Measurements from ENCODE around the gene MAMDC4. TPM values are rescaled to one million over a fixed set of nuclear protein-coding genes. Genes with fewer than 3 reads are reported as not detected.

MAMDC4 gene
- total RNA-seq, 1 experiment from 2014 or later = 6.3 TPM

DNA sequence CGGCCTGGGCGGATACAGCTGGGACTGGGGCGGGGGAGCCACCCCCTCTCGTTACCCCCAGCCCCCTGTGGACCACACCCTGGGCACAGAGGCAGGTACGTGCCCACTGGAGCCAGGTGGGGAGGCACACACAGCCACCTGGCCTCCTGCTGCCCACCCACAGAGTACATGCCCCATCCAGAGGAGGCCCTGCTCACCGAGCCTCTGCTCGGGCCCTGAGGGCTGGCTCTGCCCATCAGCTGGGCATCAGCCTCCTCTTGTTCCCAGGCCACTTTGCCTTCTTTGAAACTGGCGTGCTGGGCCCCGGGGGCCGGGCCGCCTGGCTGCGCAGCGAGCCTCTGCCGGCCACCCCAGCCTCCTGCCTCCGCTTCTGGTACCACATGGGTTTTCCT lies 6.3 kb downstream of the MAMDC4 start:
- intact Hi-C loops (cut with micrococcal nuclease; ENCODE audit: unreplicated experiment) (no loop called here), in situ Hi-C loops (cut with HindIII; ENCODE audit: low pct_unique_long_range_greater_than_20kb, low sequenced_read_pairs) (no loop called here)
- Histone ChIP-seq H3K4me1 (ENCODE audit: control insufficient read depth, insufficient read depth, low read length) (peaks cover 33% of the 10 kb centered on the region), H3K27ac (ENCODE audit: low read length) (no peak overlapping the region), H3K4me3 (ENCODE audit: low read depth in 2 of 2, low read length in 2 of 2) (no peak overlapping the region), H3K9me3 (ENCODE audit: control insufficient read depth, insufficient read depth, low read depth, low read length) (no peaks in the 10 kb centered on the region), H3K36me3 (ENCODE audit: control insufficient read depth, insufficient read depth, low read length) (no peaks in the 10 kb centered on the region), H3K27me3 (ENCODE audit: control insufficient read depth, insufficient read depth, low read length) (no peaks in the 10 kb centered on the region)
- POLR2A ChIA-PET = no interaction called here
- CTCF ChIA-PET = no interaction called here
- BruUV-seq (replicated peaks) = no TSS peak
- DNase-seq (ENCODE audit: low read depth, low spot score) (no peak), ATAC-seq (no peak)
- TF ChIP-seq, protein P1, sequence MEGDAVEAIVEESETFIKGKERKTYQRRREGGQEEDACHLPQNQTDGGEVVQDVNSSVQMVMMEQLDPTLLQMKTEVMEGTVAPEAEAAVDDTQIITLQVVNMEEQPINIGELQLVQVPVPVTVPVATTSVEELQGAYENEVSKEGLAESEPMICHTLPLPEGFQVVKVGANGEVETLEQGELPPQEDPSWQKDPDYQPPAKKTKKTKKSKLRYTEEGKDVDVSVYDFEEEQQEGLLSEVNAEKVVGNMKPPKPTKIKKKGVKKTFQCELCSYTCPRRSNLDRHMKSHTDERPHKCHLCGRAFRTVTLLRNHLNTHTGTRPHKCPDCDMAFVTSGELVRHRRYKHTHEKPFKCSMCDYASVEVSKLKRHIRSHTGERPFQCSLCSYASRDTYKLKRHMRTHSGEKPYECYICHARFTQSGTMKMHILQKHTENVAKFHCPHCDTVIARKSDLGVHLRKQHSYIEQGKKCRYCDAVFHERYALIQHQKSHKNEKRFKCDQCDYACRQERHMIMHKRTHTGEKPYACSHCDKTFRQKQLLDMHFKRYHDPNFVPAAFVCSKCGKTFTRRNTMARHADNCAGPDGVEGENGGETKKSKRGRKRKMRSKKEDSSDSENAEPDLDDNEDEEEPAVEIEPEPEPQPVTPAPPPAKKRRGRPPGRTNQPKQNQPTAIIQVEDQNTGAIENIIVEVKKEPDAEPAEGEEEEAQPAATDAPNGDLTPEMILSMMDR (IDR thresholded peaks at IDR 0.05) = no peak
- TF ChIP-seq, protein P2, sequence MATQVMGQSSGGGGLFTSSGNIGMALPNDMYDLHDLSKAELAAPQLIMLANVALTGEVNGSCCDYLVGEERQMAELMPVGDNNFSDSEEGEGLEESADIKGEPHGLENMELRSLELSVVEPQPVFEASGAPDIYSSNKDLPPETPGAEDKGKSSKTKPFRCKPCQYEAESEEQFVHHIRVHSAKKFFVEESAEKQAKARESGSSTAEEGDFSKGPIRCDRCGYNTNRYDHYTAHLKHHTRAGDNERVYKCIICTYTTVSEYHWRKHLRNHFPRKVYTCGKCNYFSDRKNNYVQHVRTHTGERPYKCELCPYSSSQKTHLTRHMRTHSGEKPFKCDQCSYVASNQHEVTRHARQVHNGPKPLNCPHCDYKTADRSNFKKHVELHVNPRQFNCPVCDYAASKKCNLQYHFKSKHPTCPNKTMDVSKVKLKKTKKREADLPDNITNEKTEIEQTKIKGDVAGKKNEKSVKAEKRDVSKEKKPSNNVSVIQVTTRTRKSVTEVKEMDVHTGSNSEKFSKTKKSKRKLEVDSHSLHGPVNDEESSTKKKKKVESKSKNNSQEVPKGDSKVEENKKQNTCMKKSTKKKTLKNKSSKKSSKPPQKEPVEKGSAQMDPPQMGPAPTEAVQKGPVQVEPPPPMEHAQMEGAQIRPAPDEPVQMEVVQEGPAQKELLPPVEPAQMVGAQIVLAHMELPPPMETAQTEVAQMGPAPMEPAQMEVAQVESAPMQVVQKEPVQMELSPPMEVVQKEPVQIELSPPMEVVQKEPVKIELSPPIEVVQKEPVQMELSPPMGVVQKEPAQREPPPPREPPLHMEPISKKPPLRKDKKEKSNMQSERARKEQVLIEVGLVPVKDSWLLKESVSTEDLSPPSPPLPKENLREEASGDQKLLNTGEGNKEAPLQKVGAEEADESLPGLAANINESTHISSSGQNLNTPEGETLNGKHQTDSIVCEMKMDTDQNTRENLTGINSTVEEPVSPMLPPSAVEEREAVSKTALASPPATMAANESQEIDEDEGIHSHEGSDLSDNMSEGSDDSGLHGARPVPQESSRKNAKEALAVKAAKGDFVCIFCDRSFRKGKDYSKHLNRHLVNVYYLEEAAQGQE (IDR thresholded peaks at IDR 0.05; ENCODE audit: insufficient read depth in 1 of 2, low read depth in 2 of 2, low read length in 1 of 2) = no peak
- TF ChIP-seq POLR2AphosphoS5 (IDR thresholded peaks at IDR 0.05; ENCODE audit: low read depth, low read length) (no peak), TCF7L2 (IDR thresholded peaks at IDR 0.05; ENCODE audit: low read depth, low read length) (no peak), SIN3A (IDR thresholded peaks at IDR 0.05; ENCODE audit: borderline replicate concordance, insufficient read depth, low read depth, low read length) (no peak)

DNA sequence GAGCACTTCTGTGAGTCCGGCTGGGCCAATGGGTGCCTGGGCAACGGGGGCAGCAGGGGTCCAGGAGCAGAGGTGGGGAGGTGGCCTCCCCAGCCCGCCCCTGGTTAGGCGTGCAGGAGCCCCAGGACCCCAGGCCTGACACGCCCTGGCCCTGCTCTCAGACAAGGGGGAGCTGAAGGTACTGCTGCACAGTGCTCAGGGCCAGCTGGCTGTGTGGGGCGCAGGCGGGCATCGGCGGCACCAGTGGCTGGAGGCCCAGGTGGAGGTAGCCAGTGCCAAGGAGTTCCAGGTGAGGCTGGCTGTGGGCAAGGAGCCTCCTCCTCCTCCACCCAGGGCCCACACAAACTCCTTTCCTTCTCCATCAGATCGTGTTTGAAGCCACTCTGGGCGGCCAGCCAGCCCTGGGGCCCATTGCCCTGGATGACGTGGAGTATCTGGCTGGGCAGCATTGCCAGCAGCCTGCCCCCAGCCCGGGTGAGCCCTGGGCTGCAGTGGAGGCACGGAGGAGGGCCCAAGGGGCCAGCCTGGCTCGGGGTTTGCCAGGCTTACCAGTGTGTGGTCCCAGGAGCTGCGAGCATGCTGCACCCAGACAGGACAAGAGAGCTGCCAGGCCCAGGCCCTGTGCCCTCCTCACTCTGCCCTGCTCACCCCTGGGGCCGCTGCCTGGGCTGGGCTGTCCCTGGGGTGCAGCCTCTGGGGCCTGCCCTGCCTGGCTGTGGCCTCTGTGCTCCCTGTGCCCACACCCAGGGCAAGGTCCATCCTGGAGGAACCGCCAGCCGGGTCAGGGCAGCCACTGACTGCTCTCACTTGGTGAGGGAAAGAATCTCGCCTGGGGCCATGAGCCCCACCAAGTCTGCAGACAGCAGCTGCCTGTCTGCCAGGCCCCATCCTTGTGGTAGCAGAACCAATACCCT lies 7.0 kb downstream of the MAMDC4 start:
- H3K4me3 ChIP-seq (ENCODE audit: low read depth in 2 of 2, low read length in 2 of 2) = no peak overlapping the region
- POLR2A ChIA-PET = no interaction called here
- no peak overlapping the region; the same call in 1 of the 2 replicates for H3K27ac ChIP-seq (ENCODE audit: low read length)
- no peaks in the 10 kb centered on the region for H3K27me3 ChIP-seq (ENCODE audit: control insufficient read depth, insufficient read depth, low read length)
- no peaks in the 10 kb centered on the region for H3K36me3 ChIP-seq (ENCODE audit: control insufficient read depth, insufficient read depth, low read length)
- no peaks in the 10 kb centered on the region for H3K9me3 ChIP-seq (ENCODE audit: control insufficient read depth, insufficient read depth, low read depth, low read length)
- TF ChIP-seq TCF7L2 (IDR thresholded peaks at IDR 0.05; ENCODE audit: low read depth, low read length) = no peak; the same call in 1 of the 2 replicates
- no peak for TF ChIP-seq SIN3A (IDR thresholded peaks at IDR 0.05; ENCODE audit: borderline replicate concordance, insufficient read depth, low read depth, low read length)
- TF ChIP-seq, protein P2 (IDR thresholded peaks at IDR 0.05; ENCODE audit: insufficient read depth in 1 of 2, low read depth in 2 of 2, low read length in 1 of 2) = no peak
- TF ChIP-seq, protein P1 (IDR thresholded peaks at IDR 0.05) = no peak
- no peak; the same call in 1 of the 2 replicates for TF ChIP-seq POLR2AphosphoS5 (IDR thresholded peaks at IDR 0.05; ENCODE audit: low read depth, low read length)
- peak; percentile 42 for ATAC-seq
- CTCF ChIA-PET = no interaction called here
- no peak for DNase-seq (ENCODE audit: low read depth, low spot score)
- in situ Hi-C loops (cut with HindIII; ENCODE audit: low pct_unique_long_range_greater_than_20kb, low sequenced_read_pairs) = no loop called here
- intact Hi-C loops (cut with micrococcal nuclease; ENCODE audit: unreplicated experiment) = no loop called here
- no TSS peak for BruUV-seq (replicated peaks)
- H3K4me1 ChIP-seq (ENCODE audit: control insufficient read depth, insufficient read depth, low read length) = peaks cover 33% of the 10 kb centered on the region
